ENCODE measurements around the gene KRT2.

The KRT2 gene

GRCh38 chr12:52651726-52652261, at the start of gene KRT2:
KRT2 (minus strand) TSS chr12:52652211; CDS start chr12:52652142, 69 bp downstream.
- DNase-seq (ENCODE audit: low read depth), result no peak

- DNase-seq (ENCODE audit: low read depth), result no peak
Measured at GRCh38 chr12:52701281-52701680, 49.3 kb upstream of the KRT2 start.

- no peak for DNase-seq (ENCODE audit: low read depth)
Measured at GRCh38 chr12:52699960-52700359, 47.9 kb upstream of the KRT2 start.

GRCh38 chr12:52699373-52699772, 47.4 kb upstream of the KRT2 start:
- no peak for DNase-seq (ENCODE audit: low read depth)

GRCh38 chr12:52698651-52699340, 46.8 kb upstream of the KRT2 start:
- DNase-seq (ENCODE audit: low read depth), result no peak

- no peak for DNase-seq (ENCODE audit: low read depth)
Measured at GRCh38 chr12:52697058-52697582, 45.1 kb upstream of the KRT2 start.

- DNase-seq (ENCODE audit: low read depth), result no peak
Measured at GRCh38 chr12:52696588-52696987, 44.6 kb upstream of the KRT2 start.

- no peak for DNase-seq (ENCODE audit: low read depth)
Measured at GRCh38 chr12:52695039-52695438, 43.0 kb upstream of the KRT2 start.

GRCh38 chr12:52694151-52694550, 42.1 kb upstream of the KRT2 start:
- DNase-seq (ENCODE audit: low read depth), result no peak

- no peak for DNase-seq (ENCODE audit: low read depth)
Measured at GRCh38 chr12:52693261-52693660, 41.2 kb upstream of the KRT2 start.

- DNase-seq (ENCODE audit: low read depth), result no peak
Measured at GRCh38 chr12:52692254-52692653, 40.2 kb upstream of the KRT2 start.

- DNase-seq (ENCODE audit: low read depth), result no peak
Measured at GRCh38 chr12:52691841-52692150, 39.8 kb upstream of the KRT2 start.

- no peak for DNase-seq (ENCODE audit: low read depth)
Measured at GRCh38 chr12:52691076-52691840, 39.2 kb upstream of the KRT2 start.

GRCh38 chr12:52690351-52691075, 38.5 kb upstream of the KRT2 start:
- DNase-seq (ENCODE audit: low read depth), result no peak

GRCh38 chr12:52689936-52690335, 37.9 kb upstream of the KRT2 start:
- no peak for DNase-seq (ENCODE audit: low read depth)

- DNase-seq (ENCODE audit: low read depth), result no peak
Measured at GRCh38 chr12:52689239-52689638, 37.2 kb upstream of the KRT2 start.

- DNase-seq (ENCODE audit: low read depth), result no peak
Measured at GRCh38 chr12:52688481-52688880, 36.5 kb upstream of the KRT2 start.

- no peak for DNase-seq (ENCODE audit: low read depth)
Measured at GRCh38 chr12:52687497-52688385, 35.7 kb upstream of the KRT2 start.

- DNase-seq (ENCODE audit: low read depth), result no peak
Measured at GRCh38 chr12:52686756-52687487, 34.9 kb upstream of the KRT2 start.

GRCh38 chr12:52686063-52686462, 34.1 kb upstream of the KRT2 start:
- no peak for DNase-seq (ENCODE audit: low read depth)

GRCh38 chr12:52685406-52685890, 33.4 kb upstream of the KRT2 start:
- DNase-seq (ENCODE audit: low read depth), result no peak

Data from T-helper 22 cell (primary cell).